Measurements from ENCODE around the gene NR3C2.

The NR3C2 gene

DNA sequence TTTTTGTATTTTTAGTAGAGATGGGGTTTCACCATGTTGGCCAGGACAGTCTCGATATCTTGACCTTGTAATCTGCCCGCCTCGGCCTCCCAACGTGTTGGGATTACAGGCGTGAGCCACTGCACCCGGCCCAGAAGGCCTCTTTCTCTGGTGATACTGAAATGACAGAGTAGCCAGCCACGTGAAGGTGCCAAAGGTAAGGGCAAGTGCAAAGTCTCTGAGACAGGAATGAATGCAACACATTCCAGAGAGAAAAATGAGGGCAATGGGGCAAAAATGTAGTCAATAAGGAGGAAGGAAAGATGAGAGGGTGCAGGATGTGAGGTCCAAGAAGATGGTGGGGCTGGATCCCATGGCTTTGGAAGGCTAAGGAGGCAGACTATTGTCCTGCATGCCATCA, 176.0 kb downstream of the NR3C2 start:
- H3K4me2 ChIP-seq: no peak overlapping the region
- no peak overlapping the region for H3K4me3 ChIP-seq (IDR thresholded peaks at IDR 0.05; ENCODE audit: insufficient read depth, low read depth, low read length)
- H3K4me1 ChIP-seq (ENCODE audit: low read depth, poor library complexity, severe bottlenecking): no peaks in the 10 kb centered on the region
- no peaks in the 10 kb centered on the region for H4K20me1 ChIP-seq (ENCODE audit: insufficient read depth)
- no peak overlapping the region for H3K27ac ChIP-seq
- H3K9ac ChIP-seq: no peak overlapping the region
- TF ChIP-seq, protein P1, sequence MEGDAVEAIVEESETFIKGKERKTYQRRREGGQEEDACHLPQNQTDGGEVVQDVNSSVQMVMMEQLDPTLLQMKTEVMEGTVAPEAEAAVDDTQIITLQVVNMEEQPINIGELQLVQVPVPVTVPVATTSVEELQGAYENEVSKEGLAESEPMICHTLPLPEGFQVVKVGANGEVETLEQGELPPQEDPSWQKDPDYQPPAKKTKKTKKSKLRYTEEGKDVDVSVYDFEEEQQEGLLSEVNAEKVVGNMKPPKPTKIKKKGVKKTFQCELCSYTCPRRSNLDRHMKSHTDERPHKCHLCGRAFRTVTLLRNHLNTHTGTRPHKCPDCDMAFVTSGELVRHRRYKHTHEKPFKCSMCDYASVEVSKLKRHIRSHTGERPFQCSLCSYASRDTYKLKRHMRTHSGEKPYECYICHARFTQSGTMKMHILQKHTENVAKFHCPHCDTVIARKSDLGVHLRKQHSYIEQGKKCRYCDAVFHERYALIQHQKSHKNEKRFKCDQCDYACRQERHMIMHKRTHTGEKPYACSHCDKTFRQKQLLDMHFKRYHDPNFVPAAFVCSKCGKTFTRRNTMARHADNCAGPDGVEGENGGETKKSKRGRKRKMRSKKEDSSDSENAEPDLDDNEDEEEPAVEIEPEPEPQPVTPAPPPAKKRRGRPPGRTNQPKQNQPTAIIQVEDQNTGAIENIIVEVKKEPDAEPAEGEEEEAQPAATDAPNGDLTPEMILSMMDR (conservative IDR thresholded peaks at IDR 0.05; ENCODE audit: low read depth, low read length): no peak
- no peak overlapping the region for H2AFZ ChIP-seq (ENCODE audit: low read depth)
- no peaks in the 10 kb centered on the region for H3K79me2 ChIP-seq (ENCODE audit: insufficient read depth, low read depth)
- no peaks in the 10 kb centered on the region for H3K36me3 ChIP-seq (ENCODE audit: insufficient read depth)
- no peaks in the 10 kb centered on the region for H3K27me3 ChIP-seq (ENCODE audit: insufficient read depth, low read depth)

DNA sequence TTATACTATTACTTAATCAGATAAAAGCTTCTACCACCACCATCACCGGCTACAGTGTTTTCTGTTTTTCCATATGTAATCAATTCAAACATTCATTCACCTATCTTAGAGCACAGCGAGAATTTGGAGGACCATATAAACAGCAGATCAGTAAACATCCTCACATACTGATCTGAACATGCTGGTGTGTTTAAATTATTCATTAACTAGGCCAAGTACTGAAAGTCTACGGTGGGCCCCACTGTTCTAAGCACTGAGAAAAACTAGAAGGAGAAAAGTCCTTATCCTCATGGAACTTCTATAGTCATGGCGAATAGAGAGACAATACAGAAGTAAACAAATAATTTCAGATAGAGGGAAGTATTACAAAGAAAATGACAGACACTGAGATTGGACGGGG, 176.6 kb downstream of the NR3C2 start:
- no peak overlapping the region for H2AFZ ChIP-seq (ENCODE audit: low read depth)
- no peak overlapping the region for H3K27ac ChIP-seq
- no peaks in the 10 kb centered on the region for H3K79me2 ChIP-seq (ENCODE audit: insufficient read depth, low read depth)
- no peaks in the 10 kb centered on the region for H3K27me3 ChIP-seq (ENCODE audit: insufficient read depth, low read depth)
- H3K4me1 ChIP-seq (ENCODE audit: low read depth, poor library complexity, severe bottlenecking): no peaks in the 10 kb centered on the region
- H3K4me2 ChIP-seq: no peak overlapping the region
- no peaks in the 10 kb centered on the region for H3K36me3 ChIP-seq (ENCODE audit: insufficient read depth)
- TF ChIP-seq, protein P1 (conservative IDR thresholded peaks at IDR 0.05; ENCODE audit: low read depth, low read length): no peak
- H3K4me3 ChIP-seq (IDR thresholded peaks at IDR 0.05; ENCODE audit: insufficient read depth, low read depth, low read length): no peak overlapping the region
- H3K9ac ChIP-seq: no peak overlapping the region
- H4K20me1 ChIP-seq (ENCODE audit: insufficient read depth): no peaks in the 10 kb centered on the region

DNA sequence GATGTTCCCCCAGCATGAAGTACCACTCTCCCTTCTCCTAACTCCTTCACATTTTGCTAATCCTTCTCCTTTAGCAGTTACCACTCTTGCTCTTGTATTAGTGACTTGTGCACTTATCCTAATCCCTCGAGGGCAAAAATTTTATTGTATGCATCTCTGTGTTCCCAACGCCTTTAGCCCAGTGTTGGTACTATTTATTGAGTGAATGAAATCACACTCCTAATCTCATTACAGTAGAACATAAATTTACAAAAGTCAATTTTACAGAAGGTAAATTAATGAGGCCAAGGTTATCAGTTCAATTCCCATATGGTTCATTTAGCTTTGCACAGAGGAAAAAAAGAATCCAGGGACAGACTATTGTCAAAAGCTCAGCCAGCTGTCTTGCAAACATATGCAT, 178.4 kb downstream of the NR3C2 start:
- H3K4me2 ChIP-seq: no peak overlapping the region
- H3K27ac ChIP-seq: no peak overlapping the region
- no peak overlapping the region for H3K9ac ChIP-seq
- no peaks in the 10 kb centered on the region for H3K79me2 ChIP-seq (ENCODE audit: insufficient read depth, low read depth)
- H3K27me3 ChIP-seq (ENCODE audit: insufficient read depth, low read depth): no peaks in the 10 kb centered on the region
- no peaks in the 10 kb centered on the region for H3K36me3 ChIP-seq (ENCODE audit: insufficient read depth)
- H3K4me1 ChIP-seq (ENCODE audit: low read depth, poor library complexity, severe bottlenecking): no peaks in the 10 kb centered on the region
- H4K20me1 ChIP-seq (ENCODE audit: insufficient read depth): no peaks in the 10 kb centered on the region
- no peak overlapping the region for H3K4me3 ChIP-seq (IDR thresholded peaks at IDR 0.05; ENCODE audit: insufficient read depth, low read depth, low read length)
- H2AFZ ChIP-seq (ENCODE audit: low read depth): no peak overlapping the region
- TF ChIP-seq, protein P1 (conservative IDR thresholded peaks at IDR 0.05; ENCODE audit: low read depth, low read length): no peak

GRCh38 chr4:148263127-148263526, 179.1 kb downstream of the NR3C2 start:
- TF ChIP-seq, protein P1 (conservative IDR thresholded peaks at IDR 0.05; ENCODE audit: low read depth, low read length): no peak
- H3K4me1 ChIP-seq (ENCODE audit: low read depth, poor library complexity, severe bottlenecking): no peaks in the 10 kb centered on the region
- H3K4me3 ChIP-seq (IDR thresholded peaks at IDR 0.05; ENCODE audit: insufficient read depth, low read depth, low read length): no peak overlapping the region
- H3K4me2 ChIP-seq: no peak overlapping the region
- H3K79me2 ChIP-seq (ENCODE audit: insufficient read depth, low read depth): no peaks in the 10 kb centered on the region
- H3K27ac ChIP-seq: no peak overlapping the region
- H2AFZ ChIP-seq (ENCODE audit: low read depth): no peak overlapping the region
- H4K20me1 ChIP-seq (ENCODE audit: insufficient read depth): no peaks in the 10 kb centered on the region
- no peak overlapping the region for H3K9ac ChIP-seq
- H3K27me3 ChIP-seq (ENCODE audit: insufficient read depth, low read depth): no peaks in the 10 kb centered on the region
- H3K36me3 ChIP-seq (ENCODE audit: insufficient read depth): no peaks in the 10 kb centered on the region

Measured in KMS-11 (cell line).